Astrocyte (in vitro differentiated cells and primary cell): ENCODE data around the gene DRD2.

Experiments used
- EZH2 ChIP-seq: IDR thresholded peaks from 2 replicates; pipeline ENCODE4 v1.6.1; 2012; ENCODE audit warnings: mild to moderate bottlenecking, low read length, inconsistent platforms; ENCODE audit not compliant: insufficient read depth
- TF ChIP-seq, protein P1 (sequence below): IDR thresholded peaks from 2 replicates; pipeline ENCODE4 v1.5.1; 2011; ENCODE audit warnings: low read depth, mild to moderate bottlenecking, inconsistent platforms, low read length, moderate library complexity; ENCODE audit not compliant: insufficient read depth

GRCh38 chr11:113415343-113415742 is 59.9 kb downstream of the DRD2 start:
- TF ChIP-seq, protein P1, sequence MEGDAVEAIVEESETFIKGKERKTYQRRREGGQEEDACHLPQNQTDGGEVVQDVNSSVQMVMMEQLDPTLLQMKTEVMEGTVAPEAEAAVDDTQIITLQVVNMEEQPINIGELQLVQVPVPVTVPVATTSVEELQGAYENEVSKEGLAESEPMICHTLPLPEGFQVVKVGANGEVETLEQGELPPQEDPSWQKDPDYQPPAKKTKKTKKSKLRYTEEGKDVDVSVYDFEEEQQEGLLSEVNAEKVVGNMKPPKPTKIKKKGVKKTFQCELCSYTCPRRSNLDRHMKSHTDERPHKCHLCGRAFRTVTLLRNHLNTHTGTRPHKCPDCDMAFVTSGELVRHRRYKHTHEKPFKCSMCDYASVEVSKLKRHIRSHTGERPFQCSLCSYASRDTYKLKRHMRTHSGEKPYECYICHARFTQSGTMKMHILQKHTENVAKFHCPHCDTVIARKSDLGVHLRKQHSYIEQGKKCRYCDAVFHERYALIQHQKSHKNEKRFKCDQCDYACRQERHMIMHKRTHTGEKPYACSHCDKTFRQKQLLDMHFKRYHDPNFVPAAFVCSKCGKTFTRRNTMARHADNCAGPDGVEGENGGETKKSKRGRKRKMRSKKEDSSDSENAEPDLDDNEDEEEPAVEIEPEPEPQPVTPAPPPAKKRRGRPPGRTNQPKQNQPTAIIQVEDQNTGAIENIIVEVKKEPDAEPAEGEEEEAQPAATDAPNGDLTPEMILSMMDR: no peak
- no peak for TF ChIP-seq EZH2
